SH-SY5Y (cell line): ENCODE data around the gene ZXDC.

Source experiments
- GATA2 ChIP-seq: IDR thresholded peaks from 2 replicates; pipeline ENCODE4 v1.6.1; 2011; ENCODE audit warnings: mild to moderate bottlenecking, low read depth, low read length
- GATA3 ChIP-seq: IDR thresholded peaks from 2 replicates; pipeline ENCODE4 v1.6.1; 2011; ENCODE audit warnings: low read depth, mild to moderate bottlenecking, low read length, moderate library complexity

DNA sequence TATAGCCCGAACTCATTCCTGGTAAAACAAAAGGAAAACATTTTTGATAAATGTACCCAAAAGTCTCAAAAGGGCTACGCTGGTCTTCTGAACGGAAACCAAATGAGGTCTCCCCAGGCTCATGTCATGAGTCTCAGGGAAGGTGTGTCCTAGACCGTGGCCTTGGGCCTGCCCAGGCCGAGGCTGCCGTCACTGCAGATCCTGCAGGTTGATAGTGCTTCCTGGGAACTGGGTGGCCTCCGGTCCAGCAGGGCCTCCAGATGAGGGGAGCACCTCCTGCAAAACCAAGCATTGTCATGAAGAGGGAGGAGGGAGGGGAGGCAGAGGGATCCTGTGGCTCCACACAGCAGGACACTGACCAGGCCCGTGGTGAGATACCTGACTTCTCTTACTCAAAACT is 37.5 kb downstream of the ZXDC start:
- TF ChIP-seq GATA2 (no peak), GATA3 (no peak)
